ENCODE data around the gene MLLT3. TPM values are rescaled to one million over a fixed set of nuclear protein-coding genes. Genes with fewer than 3 reads are reported as not detected.

MLLT3 gene
- total RNA-seq, 1 donor: 19.8 TPM

DNA sequence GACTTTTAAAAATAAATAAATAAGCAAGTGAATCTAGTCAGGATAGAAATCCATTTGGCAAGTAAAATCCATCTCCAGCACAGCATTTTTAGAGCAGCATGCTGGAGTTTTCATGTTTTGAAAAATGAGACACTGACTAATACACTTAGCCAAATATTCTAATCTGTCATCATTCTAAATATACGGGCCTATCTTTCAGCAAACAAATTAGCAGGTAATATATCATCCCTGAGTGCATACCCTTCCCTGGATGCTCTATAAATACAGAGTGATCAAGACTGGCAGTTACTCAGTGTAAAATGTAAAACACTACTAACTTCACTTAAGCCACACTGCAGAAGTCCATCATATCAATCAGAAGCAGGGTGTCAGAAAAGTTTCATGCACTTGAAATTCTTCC lies 58.4 kb downstream of the MLLT3 start:
- no peak overlapping the region for H3K4me3 ChIP-seq (ENCODE audit: low read depth, low read length)
- TF ChIP-seq, protein P1, sequence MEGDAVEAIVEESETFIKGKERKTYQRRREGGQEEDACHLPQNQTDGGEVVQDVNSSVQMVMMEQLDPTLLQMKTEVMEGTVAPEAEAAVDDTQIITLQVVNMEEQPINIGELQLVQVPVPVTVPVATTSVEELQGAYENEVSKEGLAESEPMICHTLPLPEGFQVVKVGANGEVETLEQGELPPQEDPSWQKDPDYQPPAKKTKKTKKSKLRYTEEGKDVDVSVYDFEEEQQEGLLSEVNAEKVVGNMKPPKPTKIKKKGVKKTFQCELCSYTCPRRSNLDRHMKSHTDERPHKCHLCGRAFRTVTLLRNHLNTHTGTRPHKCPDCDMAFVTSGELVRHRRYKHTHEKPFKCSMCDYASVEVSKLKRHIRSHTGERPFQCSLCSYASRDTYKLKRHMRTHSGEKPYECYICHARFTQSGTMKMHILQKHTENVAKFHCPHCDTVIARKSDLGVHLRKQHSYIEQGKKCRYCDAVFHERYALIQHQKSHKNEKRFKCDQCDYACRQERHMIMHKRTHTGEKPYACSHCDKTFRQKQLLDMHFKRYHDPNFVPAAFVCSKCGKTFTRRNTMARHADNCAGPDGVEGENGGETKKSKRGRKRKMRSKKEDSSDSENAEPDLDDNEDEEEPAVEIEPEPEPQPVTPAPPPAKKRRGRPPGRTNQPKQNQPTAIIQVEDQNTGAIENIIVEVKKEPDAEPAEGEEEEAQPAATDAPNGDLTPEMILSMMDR (IDR thresholded peaks at IDR 0.05; ENCODE audit: insufficient read depth, low read length): no peak
- no peak for DNase-seq (ENCODE audit: low read depth)

DNA sequence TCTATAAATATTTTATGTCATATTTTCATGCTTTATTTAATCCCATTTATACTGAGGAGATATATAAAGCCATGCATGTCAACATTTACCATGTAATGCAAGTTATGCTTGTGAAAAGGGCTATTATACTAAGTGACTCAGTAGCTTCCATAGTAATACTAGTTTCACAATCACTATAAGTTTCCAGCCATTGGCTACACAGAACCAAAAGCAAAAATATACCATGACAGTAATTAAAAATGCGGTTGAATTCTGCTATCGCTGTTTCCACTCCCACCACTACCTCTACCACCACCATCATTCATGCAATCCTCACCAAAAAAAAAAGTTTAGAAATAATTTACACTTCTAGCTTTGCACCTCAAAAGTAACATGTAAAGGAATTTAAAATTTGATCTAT lies 60.2 kb downstream of the MLLT3 start:
- TF ChIP-seq, protein P1 (IDR thresholded peaks at IDR 0.05; ENCODE audit: insufficient read depth, low read length): no peak
- DNase-seq (ENCODE audit: low read depth): no peak
- H3K4me3 ChIP-seq (ENCODE audit: low read depth, low read length): no peak overlapping the region

DNA sequence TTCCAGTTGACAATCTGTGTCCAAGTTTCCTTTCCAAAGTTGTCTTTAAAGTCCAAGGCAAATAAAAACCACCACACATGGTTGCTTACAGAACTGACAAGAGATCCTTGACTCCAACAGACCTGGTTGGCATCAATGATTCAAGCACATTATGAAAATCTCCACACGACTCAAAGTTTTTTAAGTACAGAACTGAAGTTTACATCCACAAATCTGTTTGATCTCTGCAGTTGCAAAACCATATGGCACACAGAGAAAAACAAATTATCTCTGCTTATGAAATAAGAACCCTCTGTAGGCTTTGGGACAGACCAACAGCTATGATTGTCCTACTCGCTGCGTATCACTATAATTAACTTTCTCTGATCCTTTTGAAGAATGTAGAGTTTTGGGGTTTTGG lies 60.8 kb downstream of the MLLT3 start:
- TF ChIP-seq, protein P1 (IDR thresholded peaks at IDR 0.05; ENCODE audit: insufficient read depth, low read length): no peak
- H3K4me3 ChIP-seq (ENCODE audit: low read depth, low read length): no peak overlapping the region
- DNase-seq (ENCODE audit: low read depth): no peak

DNA sequence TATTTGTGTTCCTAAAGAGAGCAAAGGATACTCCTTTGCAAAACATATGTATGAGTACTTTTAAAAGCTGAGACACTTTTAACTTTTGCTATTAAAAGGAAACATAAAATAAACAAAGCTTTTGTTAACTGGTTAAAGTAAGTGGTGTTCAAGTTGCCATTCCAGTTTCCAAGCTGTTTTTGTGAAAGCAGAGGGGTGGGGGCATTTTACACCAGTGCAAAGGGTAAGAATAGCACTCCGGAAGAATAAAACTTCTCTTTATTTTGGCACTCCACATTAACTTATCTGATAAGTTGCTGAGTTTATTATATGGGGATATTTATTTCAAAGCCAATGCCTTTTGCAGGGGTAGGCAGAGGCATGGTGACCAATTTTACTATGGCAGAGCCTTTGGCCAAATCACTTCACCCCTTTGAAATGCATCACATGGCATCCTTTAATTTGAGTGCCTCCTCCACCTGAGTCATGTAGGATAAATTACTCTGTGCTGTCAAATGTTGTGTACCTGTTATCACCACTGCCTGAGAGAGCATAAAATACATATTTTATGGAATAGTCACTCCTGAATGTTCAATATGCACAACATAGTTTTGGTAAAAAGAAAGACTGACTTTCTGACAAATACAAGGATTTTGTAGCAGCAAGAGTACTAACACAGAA lies 62.9 kb downstream of the MLLT3 start:
- no peak for DNase-seq (ENCODE audit: low read depth)
- H3K4me3 ChIP-seq (ENCODE audit: low read depth, low read length): no peak overlapping the region

DNA sequence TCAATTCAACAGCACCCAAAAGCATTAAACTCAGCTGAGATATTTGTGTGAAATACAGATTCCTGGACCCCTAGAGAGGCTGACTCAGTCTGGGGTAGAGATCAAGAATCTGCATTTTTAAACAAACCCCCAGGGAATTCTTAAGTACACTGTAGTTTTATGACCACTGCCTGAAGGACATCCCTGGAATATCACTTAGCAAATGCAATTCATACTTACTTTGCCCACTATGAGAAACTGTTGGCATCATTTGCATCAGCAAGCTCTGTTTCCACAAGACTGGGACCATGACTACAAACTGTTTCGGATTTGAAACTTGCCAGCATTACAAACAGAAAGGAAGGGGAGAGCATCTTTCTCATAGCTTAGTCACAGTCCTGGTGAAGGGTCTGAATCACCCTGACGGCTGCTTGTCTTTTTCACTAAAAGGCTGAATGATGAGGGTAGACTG lies 63.7 kb downstream of the MLLT3 start:
- H3K4me3 ChIP-seq (ENCODE audit: low read depth, low read length): no peak overlapping the region
- DNase-seq (ENCODE audit: low read depth): peak; percentile 84
- TF ChIP-seq, protein P1 (IDR thresholded peaks at IDR 0.05; ENCODE audit: insufficient read depth, low read length): no peak

More for the DNA sequence above, 62.9 kb downstream of the MLLT3 start:
- TF ChIP-seq, protein P1 (IDR thresholded peaks at IDR 0.05; ENCODE audit: insufficient read depth, low read length): no peak

DNA sequence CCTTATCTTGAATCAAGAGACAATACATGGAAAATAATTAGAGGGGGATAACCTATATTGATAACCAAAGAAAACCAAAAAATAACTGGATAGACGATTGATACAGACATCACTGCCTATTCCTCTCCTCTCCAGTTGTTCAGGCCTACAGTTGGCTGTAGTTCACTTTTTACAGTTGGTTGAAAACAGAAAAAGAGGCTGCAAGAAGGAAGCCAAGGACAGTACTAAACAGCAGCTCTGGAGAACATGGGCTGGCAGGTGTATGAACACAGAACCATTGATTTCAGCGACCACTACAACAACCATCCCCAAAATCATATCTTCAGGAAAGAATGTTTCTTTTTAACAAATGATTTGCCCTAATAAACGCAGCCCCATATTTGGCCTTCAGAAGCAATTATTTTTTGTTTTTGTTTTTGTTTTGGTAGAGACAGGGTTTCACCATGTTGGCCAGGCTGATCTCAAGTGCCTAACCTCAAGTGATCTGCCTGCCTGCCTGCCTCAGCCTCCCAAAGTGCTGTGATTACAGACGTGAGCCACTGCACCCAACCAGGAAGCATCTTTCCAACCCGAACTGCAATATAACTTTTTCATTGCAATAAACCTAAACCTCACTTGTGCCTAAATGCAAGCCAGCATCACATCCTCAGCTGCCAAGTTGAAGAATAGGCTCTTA lies 64.3 kb downstream of the MLLT3 start:
- H3K4me3 ChIP-seq (ENCODE audit: low read depth, low read length): no peak overlapping the region
- TF ChIP-seq, protein P1 (IDR thresholded peaks at IDR 0.05; ENCODE audit: insufficient read depth, low read length): no peak

More for the DNA sequence above, 64.3 kb downstream of the MLLT3 start:
- no peak for DNase-seq (ENCODE audit: low read depth)
